ENCODE results near the gene COL6A3. TPM values are rescaled to one million over a fixed set of nuclear protein-coding genes. Genes with fewer than 3 reads are reported as not detected.
"Not testable (repeated sequence)": the region's sequence is repeated elsewhere in the genome, so short reads cannot be mapped to it uniquely, and the experiment has no call there.

Gene COL6A3
- total and polyA plus RNA-seq, 9 of the 15 experiments (the other 6 are each of a cell fraction or from before 2014, with no cell fraction given): 0.07 to 4.1 (median 1.5) TPM

GRCh38 chr2:237354892-237355291 is 59.1 kb downstream of the COL6A3 start (continued):
- TF ChIP-seq PHF21A (IDR thresholded peaks at IDR 0.05; ENCODE audit: borderline replicate concordance, low read depth) (no peak), CC2D1A (IDR thresholded peaks at IDR 0.05) (no peak)
- TF ChIP-seq, protein P1, sequence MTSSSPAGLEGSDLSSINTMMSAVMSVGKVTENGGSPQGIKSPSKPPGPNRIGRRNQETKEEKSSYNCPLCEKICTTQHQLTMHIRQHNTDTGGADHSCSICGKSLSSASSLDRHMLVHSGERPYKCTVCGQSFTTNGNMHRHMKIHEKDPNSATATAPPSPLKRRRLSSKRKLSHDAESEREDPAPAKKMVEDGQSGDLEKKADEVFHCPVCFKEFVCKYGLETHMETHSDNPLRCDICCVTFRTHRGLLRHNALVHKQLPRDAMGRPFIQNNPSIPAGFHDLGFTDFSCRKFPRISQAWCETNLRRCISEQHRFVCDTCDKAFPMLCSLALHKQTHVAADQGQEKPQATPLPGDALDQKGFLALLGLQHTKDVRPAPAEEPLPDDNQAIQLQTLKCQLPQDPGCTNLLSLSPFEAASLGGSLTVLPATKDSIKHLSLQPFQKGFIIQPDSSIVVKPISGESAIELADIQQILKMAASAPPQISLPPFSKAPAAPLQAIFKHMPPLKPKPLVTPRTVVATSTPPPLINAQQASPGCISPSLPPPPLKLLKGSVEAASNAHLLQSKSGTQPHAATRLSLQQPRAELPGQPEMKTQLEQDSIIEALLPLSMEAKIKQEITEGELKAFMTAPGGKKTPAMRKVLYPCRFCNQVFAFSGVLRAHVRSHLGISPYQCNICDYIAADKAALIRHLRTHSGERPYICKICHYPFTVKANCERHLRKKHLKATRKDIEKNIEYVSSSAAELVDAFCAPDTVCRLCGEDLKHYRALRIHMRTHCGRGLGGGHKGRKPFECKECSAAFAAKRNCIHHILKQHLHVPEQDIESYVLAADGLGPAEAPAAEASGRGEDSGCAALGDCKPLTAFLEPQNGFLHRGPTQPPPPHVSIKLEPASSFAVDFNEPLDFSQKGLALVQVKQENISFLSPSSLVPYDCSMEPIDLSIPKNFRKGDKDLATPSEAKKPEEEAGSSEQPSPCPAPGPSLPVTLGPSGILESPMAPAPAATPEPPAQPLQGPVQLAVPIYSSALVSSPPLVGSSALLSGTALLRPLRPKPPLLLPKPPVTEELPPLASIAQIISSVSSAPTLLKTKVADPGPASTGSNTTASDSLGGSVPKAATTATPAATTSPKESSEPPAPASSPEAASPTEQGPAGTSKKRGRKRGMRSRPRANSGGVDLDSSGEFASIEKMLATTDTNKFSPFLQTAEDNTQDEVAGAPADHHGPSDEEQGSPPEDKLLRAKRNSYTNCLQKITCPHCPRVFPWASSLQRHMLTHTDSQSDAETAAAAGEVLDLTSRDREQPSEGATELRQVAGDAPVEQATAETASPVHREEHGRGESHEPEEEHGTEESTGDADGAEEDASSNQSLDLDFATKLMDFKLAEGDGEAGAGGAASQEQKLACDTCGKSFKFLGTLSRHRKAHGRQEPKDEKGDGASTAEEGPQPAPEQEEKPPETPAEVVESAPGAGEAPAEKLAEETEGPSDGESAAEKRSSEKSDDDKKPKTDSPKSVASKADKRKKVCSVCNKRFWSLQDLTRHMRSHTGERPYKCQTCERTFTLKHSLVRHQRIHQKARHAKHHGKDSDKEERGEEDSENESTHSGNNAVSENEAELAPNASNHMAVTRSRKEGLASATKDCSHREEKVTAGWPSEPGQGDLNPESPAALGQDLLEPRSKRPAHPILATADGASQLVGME (CRISPR knock-in tag; IDR thresholded peaks at IDR 0.05): no peak

- H3K9me1 ChIP-seq (ENCODE audit: control insufficient read depth, insufficient read depth, low read length); ATAC-seq; FAIRE-seq; DNase-seq (ENCODE audit: extremely low read depth in 1 of 4, low spot score in 3 of 4); H3K79me2 ChIP-seq (ENCODE audit: control insufficient read depth, insufficient read depth, low read length); H3K36me3 ChIP-seq (ENCODE audit: control insufficient read depth, insufficient read depth, low read length); H4K20me1 ChIP-seq (replicated peaks; ENCODE audit: control insufficient read depth, insufficient read depth, low read length); BruUV-seq (replicated peaks); H3K4me3 ChIP-seq; H3K9me3 ChIP-seq (replicated peaks; ENCODE audit: control insufficient read depth, insufficient read depth, low read depth, low read length); H2AFZ ChIP-seq (ENCODE audit: low read depth, low read length); H3K27ac ChIP-seq (ENCODE audit: extremely low read depth, low read depth, low read length); intact Hi-C loops (cut with micrococcal nuclease); CTCF ChIA-PET (ENCODE audit: low intra/inter-chr PET ratio); H3K9ac ChIP-seq (ENCODE audit: insufficient read depth in 1 of 2, low read depth in 2 of 2, low read length in 2 of 2); H3K4me1 ChIP-seq (replicated peaks in 1 of 2; ENCODE audit: control insufficient read depth in 2 of 2, insufficient read depth in 2 of 2, low read length in 2 of 2); H3K4me2 ChIP-seq (ENCODE audit: insufficient read depth, low read length); in situ Hi-C loops (cut with MboI): not testable (repeated sequence)
- H3K27me3 ChIP-seq (ENCODE audit: control insufficient read depth in 2 of 2, insufficient read depth in 2 of 2, low read length in 2 of 2): peaks cover 0 to 34% of the 10 kb centered on the region in 2 experiments; a peak in 4 of 5 replicates
- 9% methylated on average over 4 of the region's 6 CpGs for WGBS (ENCODE audit: insufficient coverage, low coverage, missing lambda C conversion rate)
- POLR2A ChIA-PET: interaction anchor here (0.7 kb wide), 2 partner anchors 264 to 1653 kb away, joined by 4 read pairs; no protein-coding TSS in a partner anchor
Measured at GRCh38 chr2:237354172-237354571, 59.8 kb downstream of the COL6A3 start.

Data from K562 (cell line).